GM21528 (cell line): ENCODE results near the gene PHACTR1.
A peak's percentile ranks its signal among the peaks of the same experiment; 100 is the strongest.
"Not testable (repeated sequence)": the region's sequence is repeated elsewhere in the genome, so short reads cannot be mapped to it uniquely, and the experiment has no call there.

Source experiments
- ATAC-seq: cut with Tn5 transposase; IDR thresholded peaks from one replicate; pipeline ENCODE4 v1.9.1; 2021; ENCODE audit warnings: mild to moderate bottlenecking, moderate library complexity; ENCODE audit not compliant: unreplicated experiment, low FRiP score

Gene PHACTR1

DNA sequence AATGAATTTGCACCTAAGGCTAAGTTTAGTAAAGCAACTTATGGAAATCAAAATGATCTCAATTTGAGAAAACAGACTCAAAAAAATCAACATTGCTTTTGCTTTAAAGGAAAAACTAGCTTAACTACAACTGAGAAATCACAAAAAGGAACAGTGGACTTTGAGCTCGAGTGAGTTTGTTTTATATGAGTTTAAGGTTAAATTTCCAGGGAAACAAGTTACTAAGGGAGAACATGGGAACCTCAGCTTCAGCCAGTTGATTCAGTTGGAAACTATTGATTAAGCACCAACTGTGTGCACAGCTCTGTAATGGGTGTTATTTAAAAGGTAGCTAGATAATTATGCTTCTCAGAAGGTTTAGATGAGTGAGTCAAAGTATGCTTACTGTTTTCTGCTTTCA, 526.0 kb downstream of the PHACTR1 start:
- ATAC-seq = no peak

DNA sequence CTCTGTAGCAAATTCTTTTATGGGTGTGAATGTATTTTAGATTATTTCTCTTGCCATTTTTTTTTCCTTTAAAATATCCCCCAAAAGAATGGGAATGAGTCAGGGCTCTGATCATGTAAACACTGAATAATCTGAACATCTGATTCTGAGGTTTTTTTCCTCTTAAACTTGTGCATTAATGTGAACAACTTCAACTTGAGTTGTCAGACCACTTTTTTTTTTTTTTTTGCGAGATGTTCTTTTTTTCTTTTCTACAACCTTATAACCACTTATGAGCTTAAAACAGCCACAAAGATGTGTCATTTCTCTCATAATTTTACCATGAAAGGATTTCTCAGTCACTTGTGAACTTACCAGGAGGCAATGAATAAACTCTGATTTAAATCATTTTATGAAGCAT, 526.5 kb downstream of the PHACTR1 start:
- no peak for ATAC-seq

DNA sequence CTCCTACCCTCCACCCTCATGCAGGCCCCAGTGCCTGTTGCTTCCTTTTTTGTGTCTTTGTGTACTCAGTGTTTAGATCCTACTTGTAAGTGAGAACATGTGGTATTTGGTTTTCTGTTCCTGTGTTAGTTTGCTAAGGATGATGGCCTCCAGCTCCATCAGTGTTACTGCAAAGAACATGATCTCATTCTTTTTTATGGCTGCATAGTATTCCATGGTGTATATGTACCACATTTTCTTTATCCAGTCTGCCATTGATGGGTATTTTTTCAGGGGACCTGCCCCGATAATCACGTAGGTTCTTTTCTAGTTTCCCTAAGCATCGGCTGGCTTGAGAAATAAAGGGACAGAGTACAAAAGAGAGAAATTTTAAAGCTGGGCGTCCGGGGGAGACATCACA, 527.2 kb downstream of the PHACTR1 start:
- ATAC-seq = not testable (repeated sequence)

DNA sequence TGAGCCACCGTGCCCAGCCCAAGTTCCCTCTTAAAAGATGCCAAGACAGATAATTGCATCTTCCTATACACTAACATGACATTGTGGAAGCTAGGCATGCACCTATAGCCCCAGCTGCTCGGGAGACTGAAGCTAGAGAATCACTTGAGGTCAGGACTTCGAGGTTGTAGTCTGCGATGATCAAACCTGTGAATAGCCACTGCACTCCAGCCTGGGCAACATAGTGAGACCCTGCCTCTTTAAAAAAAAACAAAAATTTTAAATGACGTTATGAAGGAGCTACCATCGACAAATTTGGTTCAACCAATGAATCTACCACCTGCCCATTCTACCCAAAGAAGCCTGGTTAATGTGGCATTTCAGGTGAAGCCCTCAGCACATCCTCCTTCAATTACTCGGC, 531.1 kb downstream of the PHACTR1 start:
- ATAC-seq = no peak

DNA sequence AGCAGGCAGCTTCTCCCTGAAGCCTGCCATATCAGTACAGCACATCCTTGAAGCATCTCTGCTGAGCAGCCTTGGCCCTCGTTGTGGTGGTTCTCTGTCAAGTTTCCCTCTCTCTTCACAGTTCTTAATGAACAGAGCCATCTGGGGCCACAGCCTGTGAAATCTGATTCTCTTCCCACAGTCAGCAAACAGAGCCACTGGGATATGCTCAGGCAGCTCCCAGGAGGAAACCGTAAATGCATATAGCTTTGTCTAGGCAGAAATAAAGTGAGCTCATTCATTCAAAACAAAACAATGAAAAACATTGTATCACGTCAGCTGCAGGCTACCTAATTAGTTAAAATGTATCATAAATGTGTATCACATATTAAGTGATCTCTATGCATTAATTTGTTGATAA, 531.5 kb downstream of the PHACTR1 start:
- no peak for ATAC-seq

DNA sequence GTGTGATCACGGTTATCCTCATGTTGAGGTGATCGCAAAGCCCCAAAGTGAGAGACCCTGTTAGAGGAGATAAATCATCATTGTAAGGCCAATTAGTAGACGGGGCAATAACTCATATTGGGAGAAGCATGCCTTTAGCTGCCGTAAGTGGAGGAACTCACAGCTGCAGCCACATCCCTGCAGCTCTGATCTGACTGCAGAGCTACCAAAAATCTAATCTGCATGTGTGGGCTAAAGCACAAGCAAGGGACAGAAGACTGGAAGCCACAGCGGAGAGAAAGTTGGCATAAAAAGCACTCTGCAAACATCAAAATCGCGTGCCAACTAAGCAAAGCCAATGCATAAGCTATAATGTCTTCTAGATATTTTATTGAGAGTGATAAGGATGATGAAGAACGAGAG, 532.0 kb downstream of the PHACTR1 start:
- ATAC-seq = no peak

DNA sequence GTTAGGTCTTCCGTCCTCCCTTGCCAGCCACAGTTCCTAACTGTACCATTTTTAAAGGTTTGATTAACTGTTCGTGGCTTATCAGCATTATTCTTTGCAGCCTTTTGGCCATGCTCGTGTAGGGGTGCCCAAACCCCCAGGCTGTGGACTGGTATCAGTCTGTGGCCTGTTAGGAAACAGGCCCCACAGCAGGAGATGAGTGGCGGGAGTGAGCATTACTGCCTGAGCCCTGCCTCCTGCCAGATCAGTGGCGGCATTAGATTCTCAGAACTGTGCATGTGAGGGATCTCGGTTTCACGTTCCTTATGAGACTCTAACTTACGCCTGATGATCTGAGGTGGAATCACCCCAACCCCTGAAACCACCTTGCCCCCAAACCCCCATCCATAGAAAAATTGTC, 532.4 kb downstream of the PHACTR1 start:
- ATAC-seq = no peak

DNA sequence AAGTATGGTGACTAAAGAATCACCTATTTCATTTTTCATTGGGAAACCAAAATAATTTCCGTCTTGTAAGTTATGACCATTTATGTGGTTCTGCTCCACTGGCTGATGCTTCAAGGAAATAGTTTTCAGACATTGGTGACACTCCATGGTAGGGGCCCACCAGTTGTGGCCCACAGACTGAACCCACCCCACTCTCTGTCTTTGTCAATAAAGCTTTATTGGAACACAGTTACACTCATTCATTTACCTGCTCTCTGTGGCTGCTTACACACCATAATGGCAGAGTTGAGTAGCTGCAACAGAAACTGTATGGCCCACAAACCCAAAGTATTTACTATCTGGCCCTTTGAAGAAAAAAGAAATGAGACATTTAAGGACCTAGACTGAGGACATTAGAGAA, 533.2 kb downstream of the PHACTR1 start:
- ATAC-seq = no peak

DNA sequence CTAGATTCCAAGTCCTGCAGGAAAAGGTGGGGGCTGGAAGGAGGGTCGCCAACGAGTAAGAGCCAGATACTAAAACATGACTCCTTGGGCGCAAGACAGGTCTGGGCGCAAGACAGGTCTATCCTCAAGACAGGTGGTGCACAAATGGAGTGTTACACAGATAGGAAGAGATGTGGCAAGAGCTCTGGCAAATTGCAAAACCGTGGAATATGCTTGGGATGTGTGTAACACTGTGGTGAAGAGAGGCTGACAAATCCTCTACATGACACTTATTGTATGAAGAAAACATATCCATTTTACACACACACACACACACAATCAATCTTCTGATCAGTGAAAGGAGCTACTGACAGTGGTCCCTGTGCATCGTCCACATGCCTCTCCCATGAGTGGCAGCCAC, 534.1 kb downstream of the PHACTR1 start:
- no peak for ATAC-seq

DNA sequence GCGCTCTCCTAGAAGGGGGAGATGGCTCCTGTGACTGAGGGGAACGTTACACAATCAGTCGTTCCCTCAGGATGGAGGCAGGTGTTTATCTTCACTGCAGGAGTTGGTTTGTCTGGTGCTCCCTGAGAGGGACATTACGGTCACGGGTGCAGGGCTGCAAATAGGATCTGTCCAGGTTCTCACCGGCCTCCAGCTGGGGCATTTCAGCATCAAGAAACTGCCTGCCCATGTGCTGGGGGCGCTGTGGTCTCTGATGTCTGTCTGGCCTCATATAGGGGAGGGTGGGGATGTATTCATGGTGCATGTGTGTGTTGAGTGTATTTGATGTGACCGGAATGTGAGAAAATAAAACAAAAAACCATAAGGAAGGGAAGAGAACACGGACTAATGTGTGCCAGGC, 534.7 kb downstream of the PHACTR1 start:
- no peak for ATAC-seq

DNA sequence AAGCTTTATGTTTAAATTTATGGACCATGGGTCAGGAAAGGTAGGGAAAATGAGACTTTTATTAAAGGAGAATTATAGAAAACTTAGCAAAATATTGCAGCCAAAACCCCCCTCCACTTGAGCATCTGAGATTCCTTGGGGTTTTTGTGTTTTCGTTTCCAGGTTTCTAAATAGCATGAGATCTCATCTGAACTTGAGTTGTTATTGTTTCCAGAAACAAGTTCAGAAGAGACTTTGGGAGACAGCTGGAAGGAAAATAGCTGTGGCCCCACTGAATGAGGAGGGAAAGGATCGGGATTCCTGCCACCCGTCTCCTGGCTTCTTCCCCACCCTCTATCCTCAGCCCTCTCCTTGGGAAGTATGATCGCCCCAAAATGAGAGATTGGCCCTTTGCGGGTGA, 536.2 kb downstream of the PHACTR1 start:
- no peak for ATAC-seq

DNA sequence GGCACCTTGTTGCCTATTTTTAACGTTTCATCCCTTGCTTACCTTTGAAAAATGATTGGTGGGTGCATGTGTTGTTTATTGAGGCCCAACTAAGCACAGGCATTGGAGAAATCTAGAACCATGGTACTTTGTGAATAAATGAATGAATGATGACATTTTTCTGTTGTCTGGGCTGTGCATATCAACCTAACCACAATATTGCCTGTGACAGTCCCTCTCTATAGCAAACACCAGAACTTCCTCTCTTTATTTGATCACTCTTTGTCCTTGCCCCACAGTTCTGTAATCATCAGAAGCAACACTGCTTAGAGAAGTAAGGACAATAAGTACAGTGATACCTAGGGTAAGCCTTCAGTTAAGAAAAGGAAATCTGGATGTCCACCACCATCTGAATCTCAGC, 536.7 kb downstream of the PHACTR1 start:
- no peak for ATAC-seq

DNA sequence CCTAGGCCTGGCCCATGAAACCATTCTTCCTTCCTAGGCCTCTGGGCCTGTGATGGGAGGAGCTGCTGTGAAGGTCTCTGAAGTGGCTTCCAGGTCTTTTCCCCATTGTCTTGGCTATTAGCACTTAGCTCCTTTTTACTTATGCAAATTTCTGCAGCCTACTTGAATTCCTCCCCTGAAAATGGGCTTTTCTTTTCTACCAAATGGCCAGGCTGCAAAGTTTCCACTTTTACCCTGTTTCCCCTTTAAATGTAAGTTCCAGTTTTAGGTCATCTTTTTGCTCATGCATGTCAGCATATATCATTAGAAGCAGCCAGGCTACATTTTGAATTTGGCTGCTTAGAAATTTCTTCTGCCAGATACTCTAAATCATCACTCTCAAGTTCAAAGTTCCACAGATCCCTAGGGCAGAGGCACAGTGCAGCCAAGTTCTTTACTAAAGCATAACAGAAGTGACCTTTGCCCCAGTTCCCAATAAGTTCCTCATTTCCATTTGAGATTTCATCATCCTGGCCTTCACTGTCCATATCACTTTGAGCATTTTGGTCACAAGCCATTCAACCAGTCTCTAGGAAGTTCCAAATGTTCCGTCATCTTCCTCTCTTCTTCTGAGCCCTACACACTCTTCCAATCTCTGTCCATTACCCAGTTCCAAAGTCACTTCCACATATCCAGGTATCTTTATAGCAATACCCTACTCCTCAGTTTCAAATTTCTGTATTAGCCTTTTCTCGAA, 539.9 kb downstream of the PHACTR1 start:
- no peak for ATAC-seq

DNA sequence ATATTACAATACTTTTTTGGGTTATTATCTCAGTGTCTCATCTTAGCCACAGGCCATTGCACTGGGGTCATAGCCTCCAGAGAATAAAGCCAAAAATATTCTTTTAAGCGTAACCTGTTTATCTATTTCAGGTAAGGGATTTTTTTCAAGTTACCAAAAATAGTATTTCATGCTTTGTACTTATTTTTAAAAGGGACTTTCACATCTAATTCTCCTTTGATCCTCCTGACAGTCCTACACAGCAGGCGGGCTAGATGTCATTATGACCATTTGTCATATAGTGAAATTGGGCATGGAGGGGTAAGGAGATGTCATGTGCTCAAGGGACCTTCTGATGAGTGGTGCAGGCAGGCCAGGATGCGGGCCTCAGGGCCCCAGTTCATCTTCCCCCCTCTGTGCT, 542.8 kb downstream of the PHACTR1 start:
- ATAC-seq = no peak

DNA sequence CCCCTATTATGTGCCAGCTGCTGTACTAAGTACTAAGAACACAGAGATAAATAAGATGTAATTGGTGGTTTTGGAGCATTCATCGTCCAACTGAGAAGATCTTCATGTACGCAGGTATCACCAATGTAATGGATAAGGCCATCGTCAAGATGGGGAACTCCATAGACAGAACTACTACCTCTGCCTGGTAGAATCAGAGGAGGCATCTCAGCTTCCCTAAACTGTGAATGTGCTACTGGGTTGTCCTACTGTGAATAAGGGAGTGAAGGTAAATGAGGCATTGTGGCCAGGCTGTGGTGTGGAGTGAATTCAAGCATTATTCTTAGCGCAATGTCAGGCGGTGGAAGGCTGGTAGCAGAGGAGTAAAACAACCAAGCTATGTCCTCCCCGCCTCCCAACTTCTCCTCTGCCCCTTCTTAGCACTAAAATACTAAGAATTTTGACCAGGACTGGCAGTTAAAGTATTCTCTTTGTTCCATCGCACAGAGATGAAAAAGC, 543.6 kb downstream of the PHACTR1 start:
- ATAC-seq = no peak

DNA sequence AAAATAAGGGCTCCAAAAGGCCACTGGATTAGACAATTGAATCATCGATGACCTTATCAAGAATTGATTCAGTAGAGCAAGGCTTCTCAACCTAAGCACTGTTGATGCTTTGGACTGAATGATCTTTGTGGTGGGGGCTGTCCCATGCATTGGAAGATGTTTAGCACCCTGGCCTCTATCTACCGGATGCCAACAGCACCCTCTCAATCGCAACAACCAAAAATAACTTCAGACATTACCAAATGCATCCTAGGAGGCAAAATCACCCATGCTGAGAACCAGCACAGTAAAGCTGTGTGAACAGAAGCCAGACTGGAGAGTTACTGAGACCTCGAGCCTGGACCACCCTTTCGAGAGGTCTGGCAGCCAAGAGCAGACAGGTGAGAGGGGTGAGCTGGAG, 544.3 kb downstream of the PHACTR1 start:
- ATAC-seq = no peak

DNA sequence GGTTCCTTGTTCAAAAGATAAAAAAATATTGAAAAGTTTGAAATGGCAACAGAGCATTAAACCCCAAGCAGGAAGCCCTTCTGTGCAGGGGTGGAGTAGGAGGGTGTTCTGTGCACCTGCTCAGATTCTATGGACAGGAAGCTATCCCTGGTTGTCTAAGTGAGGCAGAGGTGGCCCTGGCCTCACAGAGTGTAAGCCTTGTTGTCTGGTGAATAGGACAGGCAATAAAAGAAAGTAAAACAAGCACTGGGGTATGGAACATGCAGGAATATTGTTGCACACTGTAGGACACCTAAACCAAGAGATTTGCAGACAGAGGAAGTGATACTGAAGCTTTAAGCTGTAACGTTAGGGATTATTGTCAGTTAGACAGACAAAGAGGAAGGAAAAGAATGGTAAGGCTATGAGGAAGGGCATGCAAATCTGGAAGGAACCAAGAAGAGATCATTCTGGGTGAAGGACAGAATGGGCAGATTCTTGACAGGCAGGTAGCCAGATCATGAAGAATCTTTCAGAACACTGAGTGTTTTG, 545.0 kb downstream of the PHACTR1 start:
- peak; percentile 63 for ATAC-seq

DNA sequence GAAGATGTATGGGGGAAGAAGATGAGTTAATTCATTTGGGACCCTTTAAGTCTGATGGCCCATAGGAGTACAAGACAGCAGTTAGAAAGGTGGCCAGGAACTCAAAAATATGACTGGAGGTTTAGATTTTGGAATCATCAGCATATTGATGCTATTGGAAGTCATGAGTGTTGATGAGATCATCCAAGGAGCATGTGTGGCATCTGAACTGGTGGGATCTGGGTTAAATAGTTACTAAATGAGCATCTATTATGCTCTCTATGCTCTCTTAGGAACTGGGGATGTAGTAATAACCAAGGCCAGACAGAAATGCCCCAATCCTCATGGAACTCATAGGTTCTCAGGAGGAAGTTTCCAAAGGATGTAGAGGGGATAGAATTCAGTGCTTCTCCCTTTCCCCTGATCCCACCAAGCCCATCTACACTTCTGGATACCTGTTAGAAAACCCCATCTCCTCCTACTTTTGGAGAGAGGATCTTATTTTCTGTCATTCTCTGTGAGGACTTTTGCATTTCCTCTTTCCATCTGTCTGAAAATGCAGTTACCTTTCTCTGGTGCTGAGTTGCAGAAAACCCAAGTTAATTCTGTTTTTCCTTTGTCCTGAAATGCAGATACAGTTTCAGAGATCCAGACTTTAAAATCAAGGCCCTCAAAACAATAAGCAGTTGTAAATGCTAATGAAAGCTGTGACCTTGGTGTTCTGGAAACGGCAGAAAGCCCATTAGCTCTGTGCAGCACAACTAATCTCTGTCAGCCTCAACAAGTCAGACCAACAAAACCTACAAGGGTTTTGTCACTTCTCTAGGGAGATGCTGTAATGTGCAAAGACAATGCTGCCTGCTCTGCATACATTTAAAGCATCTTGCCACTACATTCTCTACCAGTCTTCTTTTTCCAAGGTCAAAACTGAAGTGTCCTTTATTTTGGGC, 546.0 kb downstream of the PHACTR1 start:
- ATAC-seq = no peak

DNA sequence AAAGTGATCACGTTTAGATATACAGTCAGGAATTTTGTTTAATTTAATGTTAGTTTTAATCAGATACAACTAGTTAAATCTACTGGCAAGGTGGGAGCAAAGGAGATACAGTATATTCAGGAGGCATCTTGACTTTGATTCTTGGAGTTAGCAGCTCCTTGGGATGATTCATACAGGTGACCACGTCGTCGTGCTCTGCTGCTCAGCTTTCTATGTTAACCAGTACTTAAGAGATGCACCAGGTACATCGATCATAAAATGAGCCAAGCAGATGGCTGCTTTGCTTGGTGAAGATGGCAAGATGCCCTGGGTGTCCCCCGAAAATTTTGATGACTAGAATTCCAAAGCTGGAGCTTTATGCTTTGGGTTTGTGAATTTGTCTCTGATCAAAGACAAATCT, 547.1 kb downstream of the PHACTR1 start:
- ATAC-seq = no peak

DNA sequence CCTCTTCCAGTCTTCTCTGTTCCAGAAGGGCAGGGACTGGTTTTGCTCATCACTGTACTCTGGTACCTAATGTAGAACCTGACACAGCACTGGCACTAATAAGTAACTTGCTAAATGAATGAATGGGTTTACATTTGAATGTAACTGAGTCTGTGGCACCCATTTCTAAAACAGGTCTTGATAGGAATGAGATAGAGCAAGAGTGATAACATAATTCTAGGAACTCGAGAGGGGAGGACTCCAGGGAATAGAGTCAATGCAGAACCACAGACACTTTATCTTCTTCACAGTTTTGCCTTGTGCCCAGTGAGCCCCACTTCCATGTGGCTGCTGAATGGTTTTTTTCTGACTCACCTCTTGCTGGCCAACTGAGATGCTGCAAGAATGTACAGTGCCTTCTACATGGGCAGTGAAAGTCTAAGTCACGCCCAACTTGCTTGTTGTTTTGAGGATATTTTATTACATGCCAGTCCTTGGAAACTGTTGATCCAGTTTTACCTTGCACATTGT, 550.6 kb downstream of the PHACTR1 start:
- ATAC-seq = no peak

DNA sequence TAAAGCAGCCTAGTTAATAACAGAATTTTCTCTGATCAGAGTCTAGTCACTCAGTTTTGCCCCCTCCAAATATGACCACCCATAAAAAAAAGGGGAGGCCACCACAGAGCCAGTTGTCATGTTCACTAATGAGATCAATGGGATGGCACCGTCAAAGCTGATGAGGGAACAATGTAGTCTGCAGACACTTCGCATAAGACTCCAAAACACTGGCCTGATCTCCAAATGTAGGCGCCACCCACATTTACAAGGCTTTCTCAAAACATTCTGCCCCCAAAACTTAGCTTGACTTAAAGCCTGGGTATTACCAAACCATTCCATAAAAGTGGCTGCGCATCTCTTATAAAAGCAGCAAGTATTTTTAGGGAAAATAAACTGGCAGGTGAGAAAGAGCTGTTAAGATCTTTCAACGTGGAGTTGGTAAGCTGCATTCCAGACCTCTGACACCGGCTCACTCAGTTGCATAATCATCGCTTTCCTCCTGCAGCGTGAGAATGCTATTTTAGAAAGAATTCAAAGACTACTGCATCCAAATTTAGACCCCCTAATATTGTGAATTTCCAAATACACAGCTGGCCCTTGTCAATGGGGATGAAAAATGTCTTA, 552.4 kb downstream of the PHACTR1 start:
- no peak for ATAC-seq
